Activated naive CD8-positive, alpha-beta T cell treated with anti-CD3 and anti-CD28 coated beads, Interleukin-2, amount 50 U/mL, for 24 hours (primary cell): ENCODE measurements around the gene GTF2IRD1.
"Not testable (repeated sequence)": the region's sequence is repeated elsewhere in the genome, so short reads cannot be mapped to it uniquely, and the experiment has no call there.

ENCODE experiments used
- ATAC-seq: fragments of 150-1000 bp; cut with Tn5 transposase; one replicate; pipeline ENCODE4 v1.10.0; 2021
- DNase-seq: peaks from one replicate; pipeline ENCODE4 v3.0.0; 2021
- H3K27ac Mint-ChIP-seq: one replicate; pipeline ENCODE4 v1.8.0; 2021; ENCODE audit warnings: mild to moderate bottlenecking, mixed read lengths
- H3K27me3 Mint-ChIP-seq: one replicate; pipeline ENCODE4 v1.8.0; 2021; ENCODE audit warnings: mixed read lengths
- H3K36me3 Mint-ChIP-seq: one replicate; pipeline ENCODE4 v1.8.0; 2021; ENCODE audit warnings: low read depth, mixed read lengths
- H3K4me1 Mint-ChIP-seq: one replicate; pipeline ENCODE4 v1.8.0; 2021; ENCODE audit warnings: mixed read lengths
- H3K4me3 Mint-ChIP-seq: one replicate; pipeline ENCODE4 v1.8.0; 2021; ENCODE audit warnings: mild to moderate bottlenecking, moderate library complexity, mixed read lengths
- H3K9me3 Mint-ChIP-seq: one replicate; pipeline ENCODE4 v1.8.0; 2021; ENCODE audit warnings: mixed read lengths

Gene GTF2IRD1

GRCh38 chr7:74554178-74554577 is 100.5 kb downstream of the GTF2IRD1 start:
- no peak for DNase-seq
- Mint-ChIP-seq H3K4me3 (no peak overlapping the region), H3K4me1 (no peaks in the 10 kb centered on the region), H3K27ac (no peak overlapping the region), H3K9me3 (no peaks in the 10 kb centered on the region), H3K27me3 (no peaks in the 10 kb centered on the region), H3K36me3 (no peaks in the 10 kb centered on the region)
- ATAC-seq = no peak

GRCh38 chr7:74560086-74560719 is 106.5 kb downstream of the GTF2IRD1 start:
- H3K36me3 Mint-ChIP-seq = no peaks in the 10 kb centered on the region
- ATAC-seq (no peak), DNase-seq (no peak)
- H3K4me1 Mint-ChIP-seq = no peaks in the 10 kb centered on the region
- no peaks in the 10 kb centered on the region for H3K9me3 Mint-ChIP-seq
- H3K27me3 Mint-ChIP-seq = no peaks in the 10 kb centered on the region
- H3K4me3 Mint-ChIP-seq = no peak overlapping the region
- H3K27ac Mint-ChIP-seq = no peak overlapping the region

- Mint-ChIP-seq H3K4me3 (no peak overlapping the region), H3K27ac (no peak overlapping the region), H3K36me3 (no peaks in the 10 kb centered on the region), H3K4me1 (no peaks in the 10 kb centered on the region), H3K27me3 (no peaks in the 10 kb centered on the region), H3K9me3 (no peaks in the 10 kb centered on the region)
- DNase-seq (no peak), ATAC-seq (no peak)
Measured at GRCh38 chr7:74561898-74562613, 108.3 kb downstream of the GTF2IRD1 start.

GRCh38 chr7:74563639-74564038 is 109.9 kb downstream of the GTF2IRD1 start:
- not testable (repeated sequence) for H3K4me3 Mint-ChIP-seq, H3K36me3 Mint-ChIP-seq, ATAC-seq, H3K4me1 Mint-ChIP-seq, H3K27me3 Mint-ChIP-seq, H3K9me3 Mint-ChIP-seq, DNase-seq, H3K27ac Mint-ChIP-seq

- H3K9me3 Mint-ChIP-seq = no peaks in the 10 kb centered on the region
- no peak overlapping the region for H3K27ac Mint-ChIP-seq
- H3K27me3 Mint-ChIP-seq = no peaks in the 10 kb centered on the region
- ATAC-seq (no peak), DNase-seq (no peak)
- H3K4me3 Mint-ChIP-seq = no peak overlapping the region
- H3K36me3 Mint-ChIP-seq = no peaks in the 10 kb centered on the region
- H3K4me1 Mint-ChIP-seq = peaks cover 9% of the 10 kb centered on the region
Measured at GRCh38 chr7:74567318-74567668, 113.6 kb downstream of the GTF2IRD1 start.

GRCh38 chr7:74568658-74569057 is 115.0 kb downstream of the GTF2IRD1 start:
- peaks cover 9% of the 10 kb centered on the region for H3K4me1 Mint-ChIP-seq
- H3K9me3 Mint-ChIP-seq = no peaks in the 10 kb centered on the region
- H3K36me3 Mint-ChIP-seq = no peaks in the 10 kb centered on the region
- no peaks in the 10 kb centered on the region for H3K27me3 Mint-ChIP-seq
- H3K27ac Mint-ChIP-seq = no peak overlapping the region
- no peak for ATAC-seq
- no peak overlapping the region for H3K4me3 Mint-ChIP-seq
- DNase-seq = no peak

- Mint-ChIP-seq H3K9me3 (no peaks in the 10 kb centered on the region), H3K36me3 (no peaks in the 10 kb centered on the region), H3K27me3 (no peaks in the 10 kb centered on the region), H3K4me3 (no peak overlapping the region), H3K4me1 (peaks cover 9% of the 10 kb centered on the region), H3K27ac (peak overlapping the region; percentile 72)
- peak; percentile 26 for ATAC-seq
- no peak for DNase-seq
Measured at GRCh38 chr7:74569501-74570075, 115.9 kb downstream of the GTF2IRD1 start.

- Mint-ChIP-seq H3K36me3 (no peaks in the 10 kb centered on the region), H3K27ac (no peak overlapping the region)
Measured at GRCh38 chr7:74570533-74571156, 116.9 kb downstream of the GTF2IRD1 start.

GRCh38 chr7:74572301-74572979 is 118.7 kb downstream of the GTF2IRD1 start:
- H3K4me3 Mint-ChIP-seq = no peak overlapping the region

More at GRCh38 chr7:74570533-74571156, 116.9 kb downstream of the GTF2IRD1 start:
- Mint-ChIP-seq H3K9me3 (no peaks in the 10 kb centered on the region), H3K4me3 (no peak overlapping the region), H3K4me1 (peaks cover 9% of the 10 kb centered on the region), H3K27me3 (no peaks in the 10 kb centered on the region)
- DNase-seq (no peak), ATAC-seq (no peak)

GRCh38 chr7:74573512-74573911 is 119.8 kb downstream of the GTF2IRD1 start:
- H3K27ac Mint-ChIP-seq = no peak overlapping the region
- ATAC-seq (no peak), DNase-seq (no peak)
- H3K4me1 Mint-ChIP-seq = peaks cover 9% of the 10 kb centered on the region
- H3K36me3 Mint-ChIP-seq = no peaks in the 10 kb centered on the region
- H3K9me3 Mint-ChIP-seq = no peaks in the 10 kb centered on the region
- no peak overlapping the region for H3K4me3 Mint-ChIP-seq
- no peaks in the 10 kb centered on the region for H3K27me3 Mint-ChIP-seq

More at GRCh38 chr7:74572301-74572979, 118.7 kb downstream of the GTF2IRD1 start:
- no peaks in the 10 kb centered on the region for H3K36me3 Mint-ChIP-seq
- no peaks in the 10 kb centered on the region for H3K9me3 Mint-ChIP-seq
- no peak overlapping the region for H3K27ac Mint-ChIP-seq
- peaks cover 9% of the 10 kb centered on the region for H3K4me1 Mint-ChIP-seq
- ATAC-seq (no peak), DNase-seq (no peak)
- H3K27me3 Mint-ChIP-seq = no peaks in the 10 kb centered on the region

- Mint-ChIP-seq H3K27ac (no peak overlapping the region), H3K4me3 (no peak overlapping the region), H3K4me1 (no peaks in the 10 kb centered on the region), H3K9me3 (no peaks in the 10 kb centered on the region), H3K36me3 (no peaks in the 10 kb centered on the region), H3K27me3 (no peaks in the 10 kb centered on the region)
- no peak for DNase-seq
- ATAC-seq = no peak
Measured at GRCh38 chr7:74575083-74575784, 121.5 kb downstream of the GTF2IRD1 start.

- no peaks in the 10 kb centered on the region for H3K9me3 Mint-ChIP-seq
- H3K27ac Mint-ChIP-seq = no peak overlapping the region
- H3K4me3 Mint-ChIP-seq = no peak overlapping the region
- ATAC-seq (no peak), DNase-seq (no peak)
- H3K27me3 Mint-ChIP-seq = no peaks in the 10 kb centered on the region
- H3K4me1 Mint-ChIP-seq = no peaks in the 10 kb centered on the region
- no peaks in the 10 kb centered on the region for H3K36me3 Mint-ChIP-seq
Measured at GRCh38 chr7:74575811-74576210, 122.1 kb downstream of the GTF2IRD1 start.

GRCh38 chr7:74579800-74580685 is 126.3 kb downstream of the GTF2IRD1 start:
- no peak for DNase-seq
- H3K9me3 Mint-ChIP-seq = no peaks in the 10 kb centered on the region
- ATAC-seq = no peak
- no peak overlapping the region for H3K4me3 Mint-ChIP-seq
- H3K4me1 Mint-ChIP-seq = no peaks in the 10 kb centered on the region
- H3K27me3 Mint-ChIP-seq = no peaks in the 10 kb centered on the region
- H3K36me3 Mint-ChIP-seq = no peaks in the 10 kb centered on the region
- no peak overlapping the region for H3K27ac Mint-ChIP-seq
